PC-3 (cell line): ENCODE results near the gene BAZ2B. TPM values are rescaled to one million over a fixed set of nuclear protein-coding genes. Genes with fewer than 3 reads are reported as not detected.

ENCODE experiments used
- ATAC-seq: fragments of 200-7000 bp; cut with Tn5 transposase; 2 replicates; pipeline ENCODE4 v1.9.1; 2020; ENCODE audit warnings: mild to moderate bottlenecking, moderate library complexity
- BruUV-seq: library from RNA; stranded (reverse); fragments of 400-500 nt; replicated peaks from 2 replicates; lab custom pipeline; 2021; lab: Mats Ljungman, UMichigan
- CTCF ChIA-PET: fragments of 300-600 bp; sonication (Branson Sonifier 250); formaldehyde crosslinking; loops from one replicate; lab custom pipeline; 2022; ENCODE audit warnings: antibody characterized with exemption; lab: Charles Lee
- POLR2A ChIA-PET: fragments of 300-600 bp; sonication (Branson Sonifier 250); formaldehyde crosslinking; loops from one replicate; lab custom pipeline; 2022; ENCODE audit warnings: antibody characterized with exemption; ENCODE audit not compliant: unreplicated experiment; lab: Charles Lee
- DNase-seq: peaks from one replicate; pipeline ENCODE4 v3.0.0-alpha.2; 2015
- H2AFZ ChIP-seq: fragments of 300-600 bp; sonication (generic); 2 replicates; pipeline ENCODE4 v1.6.0; 2016; ENCODE audit warnings: antibody characterized with exemption, low read length
- H3F3A ChIP-seq: fragments of 300-600 bp; sonication (generic); one replicate; pipeline ENCODE4 v1.6.0; 2017; ENCODE audit warnings: antibody characterized with exemption, low read length, control low read depth, mild to moderate bottlenecking; ENCODE audit not compliant: unreplicated experiment
- H3K27ac ChIP-seq: fragments of 300-600 bp; sonication (generic); 2 replicates; pipeline ENCODE4 v1.5.1; 2016; ENCODE audit warnings: mild to moderate bottlenecking, low read length
- H3K27me3 ChIP-seq: fragments of 300-600 bp; sonication (generic); 2 replicates; pipeline ENCODE4 v1.6.1; 2016; ENCODE audit warnings: low read length, mixed read lengths
- H3K36me3 ChIP-seq: fragments of 300-600 bp; sonication (generic); 2 replicates; pipeline ENCODE4 v1.6.1; 2016; ENCODE audit warnings: low read depth, mixed run types, low read length, mixed read lengths
- H3K4me1 ChIP-seq: fragments of 300-600 bp; sonication (generic); 2 replicates; pipeline ENCODE4 v1.5.1; 2016; ENCODE audit warnings: low read length; ENCODE audit not compliant: insufficient read depth
- H3K4me2 ChIP-seq: fragments of 300-600 bp; sonication (generic); 2 replicates; pipeline ENCODE4 v1.6.0; 2016; ENCODE audit warnings: low read length
- H3K4me3 ChIP-seq: fragments of 300-600 bp; sonication (generic); 2 replicates; pipeline ENCODE4 v1.5.1; 2016; ENCODE audit warnings: mild to moderate bottlenecking, low read length, mixed read lengths
- H3K79me2 ChIP-seq: fragments of 300-600 bp; sonication (generic); 2 replicates; pipeline ENCODE4 v1.6.1; 2017; ENCODE audit warnings: low read length, mixed read lengths
- H3K9ac ChIP-seq: fragments of 300-600 bp; sonication (generic); 2 replicates; pipeline ENCODE4 v1.6.0; 2016; ENCODE audit warnings: mild to moderate bottlenecking, low read length
- H3K9me2 ChIP-seq: fragments of 300-600 bp; sonication (generic); replicated peaks from 2 replicates; pipeline ENCODE4 v1.6.1; 2016; ENCODE audit warnings: mixed run types, low read length, mixed read lengths
- H3K9me3 ChIP-seq: fragments of 300-600 bp; sonication (generic); 2 replicates; pipeline ENCODE4 v1.6.1; 2016; ENCODE audit warnings: low read length, mixed read lengths
- H4K20me1 ChIP-seq: fragments of 300-600 bp; sonication (generic); 2 replicates; pipeline ENCODE4 v1.6.1; 2016; ENCODE audit warnings: low read length, mixed read lengths
- EZH2 ChIP-seq: fragments of 300-600 bp; sonication (generic); IDR thresholded peaks from one replicate; pipeline ENCODE4 v1.6.1; 2017; ENCODE audit warnings: antibody characterized with exemption, mild to moderate bottlenecking, low read length; ENCODE audit not compliant: unreplicated experiment
- EZH2phosphoT487 ChIP-seq: fragments of 300-600 bp; sonication (generic); IDR thresholded peaks from 2 replicates; pipeline ENCODE4 v1.6.1; 2018; ENCODE audit warnings: mild to moderate bottlenecking, antibody characterized with exemption, low read length, borderline replicate concordance
- intact Hi-C: fragments of 100-400 bp; cut with micrococcal nuclease; formaldehyde crosslinking; loops from 2 replicates; pipeline ENCODE4 v1.9.0; 2023
- total RNA-seq: library from RNA; depleted of rRNA; stranded (reverse); fragments of >200 nt; gene quantifications from 2 replicates; pipeline ENCODE4 v1.2.3, GENCODE V29; 2014
- TF ChIP-seq, protein P1 (sequence below): fragments of 300-600 bp; sonication (generic); conservative IDR thresholded peaks from 2 replicates; pipeline ENCODE4 v1.5.1; 2017; ENCODE audit warnings: antibody characterized with exemption, low read depth, mild to moderate bottlenecking, low read length

The BAZ2B gene
- total RNA-seq, 1 experiment from 2014 or later = 19.6 TPM

DNA sequence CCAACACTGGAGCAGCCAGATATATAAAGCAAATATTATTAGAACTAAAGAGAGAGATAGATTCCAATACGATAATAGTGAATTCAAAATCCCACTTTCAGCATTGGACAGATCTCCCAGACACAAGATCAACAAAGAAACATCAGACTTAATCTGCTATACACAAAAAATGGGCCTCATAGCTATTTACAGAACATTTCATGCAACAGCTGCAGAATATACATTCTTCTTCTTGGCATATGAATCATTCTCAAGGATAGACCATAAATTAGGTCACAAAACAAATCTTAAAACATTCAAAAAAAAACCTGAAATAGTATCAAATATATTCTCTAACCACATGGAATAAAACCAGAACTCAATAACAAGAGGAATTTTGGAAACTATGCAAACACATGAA is 23.8 kb upstream of the BAZ2B start:
- ChIA-PET CTCF (no interaction called here), POLR2A (no interaction called here)
- no peaks in the 10 kb centered on the region for H3K36me3 ChIP-seq
- H4K20me1 ChIP-seq = no peaks in the 10 kb centered on the region
- no peaks in the 10 kb centered on the region; the same call in 1 of the 2 replicates for H3K4me1 ChIP-seq
- intact Hi-C loops = no loop called here
- no peak overlapping the region for H3K27ac ChIP-seq
- no peaks in the 10 kb centered on the region for H3F3A ChIP-seq
- no peak overlapping the region for H3K4me2 ChIP-seq
- H3K79me2 ChIP-seq = no peaks in the 10 kb centered on the region
- no peaks in the 10 kb centered on the region for H3K9me3 ChIP-seq
- DNase-seq (peak; percentile 2), ATAC-seq (no peak)
- H3K9ac ChIP-seq = no peak overlapping the region
- H2AFZ ChIP-seq = no peak overlapping the region
- no peak for TF ChIP-seq EZH2
- no peak for TF ChIP-seq EZH2phosphoT487
- TF ChIP-seq, protein P1, sequence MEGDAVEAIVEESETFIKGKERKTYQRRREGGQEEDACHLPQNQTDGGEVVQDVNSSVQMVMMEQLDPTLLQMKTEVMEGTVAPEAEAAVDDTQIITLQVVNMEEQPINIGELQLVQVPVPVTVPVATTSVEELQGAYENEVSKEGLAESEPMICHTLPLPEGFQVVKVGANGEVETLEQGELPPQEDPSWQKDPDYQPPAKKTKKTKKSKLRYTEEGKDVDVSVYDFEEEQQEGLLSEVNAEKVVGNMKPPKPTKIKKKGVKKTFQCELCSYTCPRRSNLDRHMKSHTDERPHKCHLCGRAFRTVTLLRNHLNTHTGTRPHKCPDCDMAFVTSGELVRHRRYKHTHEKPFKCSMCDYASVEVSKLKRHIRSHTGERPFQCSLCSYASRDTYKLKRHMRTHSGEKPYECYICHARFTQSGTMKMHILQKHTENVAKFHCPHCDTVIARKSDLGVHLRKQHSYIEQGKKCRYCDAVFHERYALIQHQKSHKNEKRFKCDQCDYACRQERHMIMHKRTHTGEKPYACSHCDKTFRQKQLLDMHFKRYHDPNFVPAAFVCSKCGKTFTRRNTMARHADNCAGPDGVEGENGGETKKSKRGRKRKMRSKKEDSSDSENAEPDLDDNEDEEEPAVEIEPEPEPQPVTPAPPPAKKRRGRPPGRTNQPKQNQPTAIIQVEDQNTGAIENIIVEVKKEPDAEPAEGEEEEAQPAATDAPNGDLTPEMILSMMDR = no peak
- no peak overlapping the region for H3K4me3 ChIP-seq
- H3K9me2 ChIP-seq = no peaks in the 10 kb centered on the region
- no peaks in the 10 kb centered on the region for H3K27me3 ChIP-seq
- BruUV-seq = no TSS peak

DNA sequence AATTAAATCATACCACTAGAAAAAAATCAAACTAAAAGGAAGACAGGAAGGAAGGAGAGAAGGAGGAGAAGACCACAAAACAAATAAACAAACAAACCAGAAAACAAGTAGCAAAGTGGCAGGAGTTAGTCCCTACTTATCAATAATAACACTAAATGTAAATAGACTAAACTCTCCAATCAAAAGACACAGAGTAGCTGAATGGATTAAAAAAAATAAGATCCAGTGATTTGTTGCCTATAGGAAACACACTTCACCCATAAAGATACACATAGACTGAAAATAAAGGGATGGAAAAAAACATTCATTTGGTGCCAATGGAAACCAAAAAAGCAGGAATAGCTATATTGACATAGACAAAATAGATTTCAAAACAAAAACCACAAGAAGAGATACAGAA is 23.4 kb upstream of the BAZ2B start:
- Histone ChIP-seq H3K27me3 (no peaks in the 10 kb centered on the region), H3K9me2 (no peaks in the 10 kb centered on the region), H3K27ac (no peak overlapping the region), H3K9ac (no peak overlapping the region), H3K4me2 (no peak overlapping the region), H3K9me3 (no peaks in the 10 kb centered on the region), H4K20me1 (no peaks in the 10 kb centered on the region), H2AFZ (no peak overlapping the region), H3K4me3 (no peak overlapping the region), H3K4me1 (no peaks in the 10 kb centered on the region; the same call in 1 of the 2 replicates), H3K36me3 (no peaks in the 10 kb centered on the region), H3F3A (no peaks in the 10 kb centered on the region), H3K79me2 (no peaks in the 10 kb centered on the region)
- ChIA-PET POLR2A (no interaction called here), CTCF (no interaction called here)
- TF ChIP-seq EZH2phosphoT487 (no peak), EZH2 (no peak)
- TF ChIP-seq, protein P1 = no peak
- intact Hi-C loops = no loop called here
- ATAC-seq (no peak), DNase-seq (no peak)
- BruUV-seq = no TSS peak

DNA sequence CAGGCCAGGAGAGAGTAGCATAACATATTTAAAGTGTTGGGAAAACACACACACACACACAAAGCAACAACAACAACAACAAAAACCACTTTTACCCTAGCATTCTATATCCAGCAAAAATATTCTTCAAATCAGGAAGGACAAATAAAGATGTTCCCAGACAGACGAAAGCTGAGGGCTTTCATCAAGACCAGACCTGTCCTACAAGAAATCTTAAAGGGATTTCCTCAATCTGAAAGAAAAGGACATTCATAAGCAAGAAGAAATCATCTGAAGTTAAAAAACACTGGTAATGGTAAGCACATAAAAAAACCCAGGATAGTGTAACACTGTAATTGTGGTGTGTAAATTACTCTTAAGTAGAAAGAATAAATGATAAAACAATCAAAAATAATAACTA is 22.7 kb upstream of the BAZ2B start:
- Histone ChIP-seq H4K20me1 (no peaks in the 10 kb centered on the region), H3K27ac (no peak overlapping the region), H3K9me3 (no peaks in the 10 kb centered on the region), H3F3A (no peaks in the 10 kb centered on the region), H3K79me2 (no peaks in the 10 kb centered on the region), H3K4me1 (no peaks in the 10 kb centered on the region; the same call in 1 of the 2 replicates), H3K9me2 (no peaks in the 10 kb centered on the region), H2AFZ (no peak overlapping the region), H3K4me2 (no peak overlapping the region), H3K36me3 (no peaks in the 10 kb centered on the region), H3K9ac (no peak overlapping the region), H3K4me3 (no peak overlapping the region), H3K27me3 (no peaks in the 10 kb centered on the region)
- intact Hi-C loops = no loop called here
- TF ChIP-seq, protein P1 = no peak
- TF ChIP-seq EZH2phosphoT487 (no peak), EZH2 (no peak)
- ChIA-PET CTCF (no interaction called here), POLR2A (no interaction called here)
- ATAC-seq (no peak), DNase-seq (no peak)
- BruUV-seq = no TSS peak
